Measurements from ENCODE around the gene DHRS7B.

DNA sequence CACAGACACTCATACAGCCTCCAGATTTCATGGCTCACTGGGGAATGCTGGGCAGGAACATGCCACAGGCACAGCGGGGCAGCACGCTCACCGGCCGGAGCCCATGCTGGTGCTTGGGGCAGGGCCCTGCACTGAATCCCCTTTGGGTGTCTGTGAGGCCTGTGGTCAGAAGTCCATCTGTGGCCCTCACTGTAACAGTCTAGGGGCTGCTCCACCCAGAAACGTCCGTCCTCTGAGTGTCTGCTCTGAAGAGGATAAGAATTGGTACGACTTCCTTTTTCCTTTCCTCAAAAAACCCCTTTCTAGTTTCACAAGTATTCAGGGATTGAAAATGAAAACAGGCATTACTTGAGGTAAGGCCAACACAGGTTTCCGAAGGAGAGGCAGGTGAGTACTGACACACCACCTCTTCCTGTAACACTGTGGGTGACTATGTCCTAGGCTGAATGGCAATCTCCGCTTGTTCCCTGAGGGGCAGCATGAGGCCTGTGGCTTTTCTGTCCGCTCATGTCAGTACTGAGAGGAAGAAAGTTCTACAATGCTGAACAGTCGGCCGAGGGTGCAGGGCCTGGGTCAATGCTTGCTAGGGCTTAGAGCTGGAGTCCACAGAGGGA is 44.7 kb downstream of the DHRS7B start:
- no peak for TF ChIP-seq POLR2A (IDR thresholded peaks at IDR 0.05; ENCODE audit: low read depth, low read length)
- no peak for TF ChIP-seq TAF1 (IDR thresholded peaks at IDR 0.05; ENCODE audit: low read depth, low read length)
- TF ChIP-seq POLR2AphosphoS5 (IDR thresholded peaks at IDR 0.05; ENCODE audit: low read depth, low read length) = no peak
- TF ChIP-seq POU2F2 (IDR thresholded peaks at IDR 0.05; ENCODE audit: low read depth, low read length) = no peak
